Smooth muscle cell (in vitro differentiated cells): ENCODE results near the gene CCDC68. TPM values are rescaled to one million over a fixed set of nuclear protein-coding genes. Genes with fewer than 3 reads are reported as not detected.

ENCODE experiments used
- DNase-seq: peaks from one replicate; lab custom pipeline; 2025; ENCODE audit not compliant: unreplicated experiment; lab: John Stamatoyannopoulos, UW
- H2AFZ ChIP-seq: fragments of 200-600 bp; sonication (generic); 2 replicates; pipeline ENCODE4 v1.6.0; 2016; ENCODE audit warnings: antibody characterized with exemption, low read depth, mild to moderate bottlenecking
- H3F3A ChIP-seq: fragments of 200-600 bp; sonication (generic); 2 replicates; pipeline ENCODE4 v1.6.0; 2017; ENCODE audit warnings: antibody characterized with exemption, low read depth
- H3K27ac ChIP-seq: fragments of 200-600 bp; sonication (generic); 2 replicates; pipeline ENCODE4 v1.5.1; 2016; ENCODE audit warnings: low read depth, mild to moderate bottlenecking
- H3K27me3 ChIP-seq: fragments of 200-600 bp; sonication (generic); 2 replicates; pipeline ENCODE4 v1.6.1; 2016; ENCODE audit warnings: low read depth, mild to moderate bottlenecking
- H3K36me3 ChIP-seq: fragments of 200-600 bp; sonication (generic); 2 replicates; pipeline ENCODE4 v1.5.1; 2016; ENCODE audit warnings: low read depth
- H3K4me1 ChIP-seq: fragments of 200-600 bp; sonication (generic); 2 replicates; pipeline ENCODE4 v1.5.1; 2016; ENCODE audit warnings: low read depth
- H3K4me2 ChIP-seq: fragments of 200-600 bp; sonication (generic); 2 replicates; pipeline ENCODE4 v1.6.0; 2016; ENCODE audit warnings: mild to moderate bottlenecking
- H3K4me3 ChIP-seq: fragments of 200-600 bp; sonication (generic); 2 replicates; pipeline ENCODE4 v1.5.1; 2016; ENCODE audit warnings: mild to moderate bottlenecking
- H3K79me2 ChIP-seq: fragments of 200-600 bp; sonication (generic); 2 replicates; pipeline ENCODE4 v1.6.0; 2016; ENCODE audit warnings: low read depth, mild to moderate bottlenecking
- H3K9ac ChIP-seq: fragments of 200-600 bp; sonication (generic); 2 replicates; pipeline ENCODE4 v1.6.0; 2016; ENCODE audit warnings: low read depth
- H3K9me3 ChIP-seq: fragments of 200-600 bp; sonication (generic); replicated peaks from 2 replicates; pipeline ENCODE4 v1.5.1; 2016; ENCODE audit warnings: low read depth
- H4K20me1 ChIP-seq: fragments of 200-600 bp; sonication (generic); 2 replicates; pipeline ENCODE4 v1.6.0; 2016; ENCODE audit warnings: low read depth
- CTCF ChIP-seq: fragments of 200-600 bp; sonication (generic); IDR thresholded peaks from 2 replicates; pipeline ENCODE4 v1.5.1; 2017; ENCODE audit warnings: borderline replicate concordance, mild to moderate bottlenecking, antibody characterized with exemption; ENCODE audit not compliant: insufficient read depth, poor library complexity, severe bottlenecking
- WGBS: methylation state at CpG from one replicate; pipeline ENCODE4 v1.1.7; 2016; ENCODE audit warnings: low lambda C conversion rate; 5-methylcytosine and 5-hydroxymethylcytosine counted together
- polyA plus RNA-seq: library from polyadenylated mRNA; unstranded; fragments of >200 nt; fragmentation: Nextera tagmentation; extraction: Ambion mirVana; gene quantifications from 2 replicates; pipeline ENCODE4 v1.2.1, GENCODE V29; 2016
- total RNA-seq: library from RNA; depleted of rRNA; stranded (reverse); fragments of >200 nt; gene quantifications from 2 replicates; pipeline ENCODE4 v1.2.3, GENCODE V29; 2014

Gene CCDC68
- total and polyA plus RNA-seq, 2 experiments from 2014 or later: 4.8 to 6.2 TPM

- Histone ChIP-seq H3K9ac (no peak overlapping the region), H3K4me2 (no peak overlapping the region), H3F3A (no peaks in the 10 kb centered on the region), H3K9me3 (no peaks in the 10 kb centered on the region), H3K4me3 (no peak overlapping the region), H3K4me1 (no peaks in the 10 kb centered on the region), H2AFZ (no peak overlapping the region), H3K79me2 (no peaks in the 10 kb centered on the region), H4K20me1 (no peaks in the 10 kb centered on the region), H3K36me3 (no peaks in the 10 kb centered on the region), H3K27me3 (no peaks in the 10 kb centered on the region), H3K27ac (no peak overlapping the region)
- TF ChIP-seq CTCF: no peak
- DNase-seq: no peak
These were observed 59.8 kb downstream of the CCDC68 start for GRCh38 chr18:54899500-54899899.

- no peak overlapping the region for H3K4me3 ChIP-seq
- H3F3A ChIP-seq: no peaks in the 10 kb centered on the region
- H3K4me1 ChIP-seq: no peaks in the 10 kb centered on the region
- no peaks in the 10 kb centered on the region for H4K20me1 ChIP-seq
- 54% methylated on average over 2 of the region's 2 CpGs for WGBS
- no peak overlapping the region for H3K9ac ChIP-seq
- H3K9me3 ChIP-seq: no peaks in the 10 kb centered on the region
- H2AFZ ChIP-seq: no peak overlapping the region
- no peak for TF ChIP-seq CTCF
- H3K4me2 ChIP-seq: no peak overlapping the region
- H3K27ac ChIP-seq: no peak overlapping the region
- H3K27me3 ChIP-seq: no peaks in the 10 kb centered on the region
- H3K79me2 ChIP-seq: no peaks in the 10 kb centered on the region
- no peaks in the 10 kb centered on the region for H3K36me3 ChIP-seq
- DNase-seq: no peak
These were observed 70.3 kb downstream of the CCDC68 start for GRCh38 chr18:54888933-54889332.

- 78% methylated on average over 2 of the region's 2 CpGs for WGBS
- no peak overlapping the region for H3K4me3 ChIP-seq
- no peaks in the 10 kb centered on the region for H3K9me3 ChIP-seq
- H3K36me3 ChIP-seq: no peaks in the 10 kb centered on the region
- no peak overlapping the region for H3K4me2 ChIP-seq
- no peak overlapping the region for H2AFZ ChIP-seq
- TF ChIP-seq CTCF: no peak
- no peak overlapping the region for H3K9ac ChIP-seq
- H4K20me1 ChIP-seq: no peaks in the 10 kb centered on the region
- no peaks in the 10 kb centered on the region for H3F3A ChIP-seq
- H3K27ac ChIP-seq: no peak overlapping the region
- H3K27me3 ChIP-seq: no peaks in the 10 kb centered on the region
- no peaks in the 10 kb centered on the region for H3K79me2 ChIP-seq
- H3K4me1 ChIP-seq: no peaks in the 10 kb centered on the region
- DNase-seq: no peak
These were observed 70.9 kb downstream of the CCDC68 start for GRCh38 chr18:54888378-54888777.

GRCh38 chr18:54883816-54884604, 75.3 kb downstream of the CCDC68 start:
- 74% methylated on average over 6 of the region's 6 CpGs for WGBS
- Histone ChIP-seq H3K9me3 (no peaks in the 10 kb centered on the region), H4K20me1 (no peaks in the 10 kb centered on the region), H3K27ac (peak overlapping the region; percentile 67), H3K79me2 (no peaks in the 10 kb centered on the region), H3K4me2 (peak overlapping the region; percentile 14), H3K36me3 (no peaks in the 10 kb centered on the region), H3K9ac (peak overlapping the region; percentile 27), H3F3A (peaks cover 4% of the 10 kb centered on the region), H3K4me3 (no peak overlapping the region), H3K4me1 (peaks cover 8% of the 10 kb centered on the region), H2AFZ (peak overlapping the region; percentile 45), H3K27me3 (no peaks in the 10 kb centered on the region)
- no peak for TF ChIP-seq CTCF
- no peak for DNase-seq
